Hippocampal formation (tissue), 2 donors: Measurements from ENCODE around the gene PDE6B.
A peak's percentile ranks its signal among the peaks of the same experiment; 100 is the strongest.
"Not testable (repeated sequence)": the region's sequence is repeated elsewhere in the genome, so short reads cannot be mapped to it uniquely, and the experiment has no call there.

ENCODE experiments used
- DNase-seq, 2 donors: peaks; one replicate each; lab custom pipeline; 2025; lab: John Stamatoyannopoulos, UW

Gene PDE6B

DNA sequence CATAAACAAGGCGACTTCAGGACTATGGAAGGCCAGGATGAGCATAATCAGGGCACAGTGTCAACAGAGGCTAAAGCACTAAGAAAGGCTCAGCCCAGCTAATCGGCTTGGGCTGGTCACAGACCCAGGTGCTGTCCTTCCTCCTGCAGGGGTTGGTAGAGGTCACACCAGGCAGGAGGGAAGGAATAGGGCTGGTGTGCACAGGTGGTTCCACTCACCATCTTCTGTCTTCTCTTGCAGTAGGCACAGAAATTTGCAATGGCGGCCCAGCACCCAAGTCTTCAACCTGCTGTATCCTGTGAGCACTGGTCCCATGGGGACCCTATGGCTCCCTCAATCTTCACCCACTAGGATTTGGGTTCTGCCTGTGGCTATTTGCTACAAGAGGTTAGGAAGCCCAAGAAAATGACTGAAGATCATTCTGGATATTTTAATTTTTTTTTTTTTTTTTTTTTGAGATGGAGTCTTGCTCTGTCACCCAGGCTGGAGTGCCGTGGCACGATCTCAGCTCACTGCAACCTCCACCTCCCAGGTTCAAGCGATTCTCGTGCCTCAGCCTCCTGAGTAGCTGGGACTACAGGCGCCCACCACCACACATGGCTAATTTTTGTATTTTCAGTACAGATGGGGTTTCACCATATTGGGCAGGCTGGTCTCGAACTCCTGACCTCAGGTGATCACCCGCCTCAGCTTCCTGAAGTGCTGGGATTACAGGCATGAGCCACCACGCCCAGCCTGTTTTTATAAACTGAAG lies 44.6 kb downstream of the PDE6B start:
- not testable (repeated sequence) for DNase-seq

DNA sequence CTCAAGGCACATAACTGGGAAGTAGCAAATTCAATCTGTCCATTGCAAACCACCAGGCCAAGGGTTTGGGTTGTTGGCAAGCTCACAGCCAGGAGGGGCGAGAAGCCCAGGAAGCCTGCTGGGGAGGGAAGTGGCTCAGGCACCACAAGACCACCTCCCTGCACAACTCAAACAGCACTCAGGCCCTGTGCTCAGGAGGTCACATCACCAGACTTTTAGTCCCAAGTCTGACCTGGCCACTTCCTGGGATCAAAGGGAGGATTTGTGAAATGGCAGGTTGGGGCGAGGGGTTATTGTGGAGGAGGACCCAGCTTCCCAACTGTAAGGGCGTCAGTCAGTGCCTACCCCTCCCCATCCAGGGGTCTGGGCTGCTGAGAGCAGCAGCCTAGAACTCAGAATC lies 46.4 kb downstream of the PDE6B start:
- DNase-seq = no peak

DNA sequence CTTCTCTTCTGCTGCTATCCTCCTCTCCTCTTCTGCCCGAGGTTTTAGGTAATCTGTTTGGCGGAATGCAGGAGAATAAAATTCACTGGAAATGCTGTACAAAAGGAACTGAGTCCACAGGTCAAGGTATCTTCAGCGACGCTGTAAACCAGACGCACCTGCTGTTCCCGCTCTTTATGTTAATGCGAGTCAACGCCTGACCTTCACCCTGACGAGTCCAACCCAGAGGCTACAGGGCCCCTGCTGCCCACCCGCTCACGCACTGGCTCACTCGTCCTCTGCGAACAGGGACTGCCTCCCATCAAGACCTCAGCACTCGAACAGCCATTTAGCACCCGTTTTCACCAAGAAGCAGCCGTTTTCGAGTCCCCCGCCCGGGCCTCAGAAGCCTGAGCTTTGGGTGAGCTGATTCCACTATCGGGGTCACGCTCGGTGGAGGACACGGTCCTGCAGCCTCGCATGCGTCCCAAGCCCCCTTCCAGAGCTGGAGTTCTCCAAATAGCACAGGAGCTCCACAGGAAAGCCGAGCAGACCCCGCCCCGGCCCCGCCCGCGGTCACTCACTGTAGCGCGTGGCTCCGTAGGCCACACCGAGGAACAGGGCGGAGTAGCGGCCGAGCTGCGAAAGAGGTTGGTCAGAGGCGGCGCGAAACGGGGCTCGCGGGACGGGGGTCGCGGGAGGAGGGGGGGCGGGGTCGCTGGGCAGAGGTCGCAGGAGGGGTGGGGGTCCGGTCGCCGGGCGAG lies 48.1 kb downstream of the PDE6B start:
- DNase-seq = no peak

DNA sequence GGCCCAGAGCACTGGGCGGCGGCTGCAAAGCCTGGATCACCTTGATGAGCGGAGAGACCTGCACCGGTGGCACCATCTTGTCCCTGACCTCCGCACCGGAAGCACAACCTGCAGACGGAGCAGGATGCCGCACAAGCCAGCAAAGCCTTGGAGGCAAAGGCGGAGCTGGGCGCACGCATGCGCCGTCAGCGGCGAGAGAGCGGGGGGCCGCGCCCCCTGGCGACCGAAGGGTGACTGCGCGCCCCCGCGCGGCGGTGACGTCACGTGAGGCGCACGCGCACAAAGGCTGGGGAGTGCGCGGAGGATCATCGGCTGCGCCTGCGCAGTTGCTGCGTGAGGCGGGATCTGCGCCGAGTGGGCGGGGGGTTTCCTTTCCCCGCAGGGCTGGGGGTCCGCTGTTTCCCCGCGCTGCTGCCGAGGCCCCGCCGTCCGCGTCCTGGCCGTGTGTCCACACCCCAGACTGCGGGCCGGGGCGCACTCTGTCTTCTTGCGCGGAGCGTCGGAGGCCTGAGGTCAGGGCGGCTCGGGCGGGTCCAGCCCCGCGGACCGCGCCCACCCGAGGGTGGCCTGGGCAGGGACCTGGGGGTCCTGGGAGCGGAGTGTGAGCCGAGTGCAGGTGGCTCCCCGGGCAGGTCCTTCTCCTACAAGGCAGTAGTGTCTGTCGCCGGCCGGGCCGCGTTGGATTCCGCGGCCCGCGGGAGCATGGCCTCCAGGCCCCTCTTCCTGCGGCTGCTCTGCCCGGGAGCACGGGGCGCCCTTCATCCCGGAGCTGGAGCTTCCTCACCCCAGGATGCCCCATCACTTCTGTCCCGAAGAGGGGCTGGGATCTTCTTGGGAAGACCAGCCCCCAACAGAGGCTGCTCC lies 49.0 kb downstream of the PDE6B start, which contains the start of the genes ATP5ME and MYL5:
Gene ATP5ME (minus strand): TSS at position 105 of the 864 bp plus-strand sequence. CDS start 29 bp downstream, at position 76.
Gene MYL5 (plus strand): TSS at position 371 of the 864 bp plus-strand sequence. CDS start 3,485 bp downstream, outside the sequence.
- peak; percentile 90 to 91 for DNase-seq

DNA sequence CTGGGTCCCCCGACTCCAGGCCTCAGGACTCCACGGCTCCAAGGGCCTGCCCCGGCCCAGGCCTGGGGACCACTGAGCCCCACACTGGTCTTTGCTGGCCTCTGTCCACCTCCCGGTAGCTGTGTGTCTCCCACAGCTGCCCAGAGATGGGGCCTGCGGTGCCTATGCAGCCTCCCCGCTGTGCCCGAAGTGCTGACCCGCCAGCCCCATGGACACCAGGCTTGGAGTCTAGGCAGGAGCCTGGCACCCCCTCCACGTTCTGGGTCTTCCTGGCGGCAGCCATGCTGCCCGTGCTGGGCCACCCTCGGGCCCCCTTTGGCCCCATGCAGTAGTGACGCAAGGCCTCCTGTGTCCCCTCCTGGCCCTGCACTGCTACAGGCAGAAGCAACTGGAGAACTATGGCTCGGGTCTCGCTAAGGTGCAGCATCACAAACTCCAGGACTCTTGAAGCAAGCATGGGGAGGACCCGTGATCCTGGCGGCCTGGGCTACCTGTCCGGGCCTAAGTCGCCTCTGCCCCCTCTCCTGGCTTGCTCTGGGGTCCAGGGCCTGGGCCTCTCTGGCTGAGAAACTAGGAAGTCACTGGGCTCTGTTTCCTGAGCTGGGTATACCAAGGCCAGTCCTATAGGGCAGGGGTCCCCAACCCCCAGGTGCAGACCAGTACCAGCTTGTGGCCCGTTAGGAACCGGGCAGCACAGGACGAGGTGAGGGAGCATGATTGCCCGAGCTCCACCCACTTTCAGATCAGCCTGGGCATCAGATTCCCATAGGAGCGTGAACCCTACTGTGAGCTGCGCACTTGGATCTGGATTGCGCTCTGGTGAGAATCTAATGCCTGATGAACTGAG lies 49.9 kb downstream of the PDE6B start:
- no peak for DNase-seq

DNA sequence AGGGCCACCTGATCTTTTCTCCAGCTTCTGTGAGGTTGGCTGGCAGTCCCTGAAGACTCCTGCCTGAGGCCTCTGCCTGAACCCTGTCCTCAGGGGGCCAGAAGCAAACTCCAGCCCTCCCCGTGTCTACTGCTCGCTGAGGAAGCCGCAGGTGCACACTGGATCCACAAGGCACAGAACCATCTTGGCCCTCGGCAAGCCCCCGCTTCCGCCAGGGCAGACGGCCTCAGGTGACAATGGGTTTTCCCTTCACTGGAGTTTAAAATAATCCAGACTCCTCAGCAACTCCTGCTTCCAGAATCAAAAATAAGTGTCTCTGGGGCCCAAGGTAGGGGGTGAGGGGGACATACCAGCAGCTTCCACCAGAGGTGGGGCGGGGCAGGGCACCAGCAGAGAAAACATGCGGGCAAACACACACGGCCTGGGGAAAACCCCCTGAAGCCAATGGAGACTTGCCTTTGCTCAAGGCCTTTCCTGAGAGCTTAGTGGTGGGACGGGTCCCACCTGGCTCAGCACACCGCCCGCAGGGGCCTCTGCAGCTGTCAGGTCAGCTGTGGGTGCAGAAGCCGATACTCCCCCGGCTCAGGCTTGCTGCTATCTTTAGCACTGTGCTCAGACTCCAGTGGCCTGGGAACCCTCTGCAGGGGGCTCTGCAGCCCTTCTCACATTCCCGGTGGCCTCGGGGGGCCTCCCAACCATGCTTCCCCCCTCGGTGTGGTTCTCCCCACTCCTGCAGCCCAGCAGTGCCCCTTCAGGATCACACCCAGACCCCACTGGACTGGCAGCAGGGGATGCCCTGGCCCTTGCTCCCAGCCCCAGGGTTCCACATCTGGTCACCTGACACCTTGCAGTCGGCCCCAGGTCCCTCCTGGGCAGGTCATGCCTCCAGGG lies 50.9 kb downstream of the PDE6B start:
- no peak for DNase-seq

DNA sequence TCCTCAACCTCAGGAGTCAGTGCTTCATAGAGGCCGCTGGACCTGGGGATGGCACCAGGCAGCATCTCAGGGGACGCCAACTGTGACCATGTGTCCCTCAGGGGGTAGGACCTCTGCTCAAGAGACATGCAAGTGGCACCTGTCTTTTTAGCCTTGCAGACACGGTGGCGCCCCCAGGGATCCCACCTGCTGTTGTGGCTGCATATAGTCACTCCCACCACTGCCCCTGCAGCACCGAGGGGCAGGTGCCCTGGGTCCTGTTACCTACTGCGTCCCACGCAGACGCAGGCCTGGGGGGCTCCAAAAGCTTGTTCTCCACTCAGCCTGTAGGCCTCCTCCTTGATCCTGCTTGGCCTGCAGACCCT lies 51.5 kb downstream of the PDE6B start:
- DNase-seq = no peak

DNA sequence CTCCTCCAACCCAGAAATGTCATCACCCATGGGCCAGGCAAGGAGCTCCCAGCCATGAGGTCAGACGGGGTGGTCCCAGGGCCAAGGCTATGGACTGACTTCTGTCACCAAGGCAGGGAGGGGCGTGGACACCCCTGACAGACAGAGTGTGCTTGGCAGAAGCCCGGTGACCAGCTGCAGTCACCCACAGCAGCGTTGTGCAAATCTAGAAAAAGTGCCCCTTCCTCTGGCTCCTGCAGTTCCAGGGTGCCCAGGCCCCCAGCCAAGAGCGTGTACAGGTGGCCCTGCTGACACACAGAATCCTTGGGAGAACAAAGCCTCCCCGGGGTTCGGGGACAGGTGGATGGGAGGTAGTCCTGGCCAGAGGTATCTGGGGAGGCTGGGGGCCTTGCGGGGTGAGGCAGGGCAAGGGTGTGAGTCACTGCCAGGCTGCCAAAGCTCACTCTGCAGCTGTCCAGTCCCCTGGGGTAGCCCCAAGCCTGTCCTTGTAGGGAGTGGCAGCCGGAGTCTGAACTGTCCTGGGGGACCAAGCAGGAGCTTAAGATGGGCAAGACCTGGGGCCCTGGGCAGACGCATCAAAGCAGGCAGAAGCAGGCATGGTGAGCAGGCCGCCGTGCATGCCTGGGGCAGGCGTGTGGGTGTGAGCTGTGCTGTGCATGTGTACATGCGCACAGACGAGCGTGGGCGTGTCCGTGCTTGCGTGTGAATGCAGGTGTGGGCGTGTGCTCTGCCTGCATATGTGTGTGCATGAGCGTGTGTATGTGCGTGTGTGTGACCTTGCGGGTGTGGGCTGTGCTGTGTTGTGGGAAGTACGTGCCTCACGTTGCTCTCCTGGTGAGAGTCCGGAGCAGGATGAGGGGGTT lies 52.3 kb downstream of the PDE6B start:
- DNase-seq = no peak

DNA sequence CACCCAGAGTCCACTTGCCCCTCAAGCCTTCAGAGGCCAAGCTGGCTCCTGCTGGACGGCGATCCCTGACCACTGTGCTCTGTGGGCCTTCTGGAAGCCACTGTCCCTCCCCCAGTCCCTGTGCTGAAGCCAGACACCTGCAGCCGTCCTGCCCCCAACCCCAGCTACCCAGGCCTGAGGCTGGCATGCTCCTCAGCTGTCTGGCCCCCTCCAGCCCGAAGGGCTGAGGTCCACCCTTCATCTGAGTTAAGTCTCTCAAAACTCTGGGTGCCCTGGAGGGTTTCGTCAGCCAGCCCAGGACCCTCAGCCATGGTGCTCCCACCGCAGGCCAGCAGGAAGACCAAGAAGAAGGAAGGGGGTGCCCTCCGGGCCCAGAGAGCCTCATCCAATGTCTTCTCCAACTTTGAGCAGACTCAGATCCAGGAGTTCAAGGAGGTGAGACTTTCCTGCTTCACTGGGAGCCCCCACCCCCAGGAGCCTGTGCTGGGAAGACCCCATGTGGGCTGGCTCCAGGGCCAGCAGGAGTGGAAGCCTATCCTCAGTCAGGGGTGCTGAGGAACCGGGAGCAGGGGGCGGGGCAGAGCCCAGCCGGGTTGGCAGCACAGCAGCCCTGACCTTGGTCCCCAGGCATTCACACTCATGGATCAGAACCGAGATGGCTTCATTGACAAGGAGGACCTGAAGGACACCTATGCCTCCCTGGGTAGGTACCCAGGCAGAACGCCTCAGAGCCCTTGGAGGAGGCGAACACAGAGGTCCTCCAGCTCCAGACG lies 53.1 kb downstream of the PDE6B start:
- DNase-seq = no peak

DNA sequence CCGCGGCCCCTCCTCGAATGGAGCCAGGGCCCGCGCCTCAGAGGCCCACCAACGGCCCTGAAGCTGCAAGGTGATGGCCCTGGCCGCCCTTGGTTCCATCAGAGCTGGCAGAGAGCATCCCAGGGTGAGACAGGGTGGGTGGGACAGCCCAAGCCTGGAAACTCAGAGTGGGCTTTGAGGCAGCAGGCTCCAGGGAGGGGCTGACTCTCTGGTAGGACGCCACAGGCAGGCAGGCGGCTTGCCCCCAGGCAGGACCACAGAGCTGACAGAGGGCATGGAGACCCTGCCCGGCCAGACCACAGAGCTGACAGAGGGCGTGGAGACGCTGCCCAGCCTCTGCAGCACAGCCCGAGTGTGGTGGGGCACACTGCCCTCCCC lies 53.7 kb downstream of the PDE6B start:
- no peak for DNase-seq

DNA sequence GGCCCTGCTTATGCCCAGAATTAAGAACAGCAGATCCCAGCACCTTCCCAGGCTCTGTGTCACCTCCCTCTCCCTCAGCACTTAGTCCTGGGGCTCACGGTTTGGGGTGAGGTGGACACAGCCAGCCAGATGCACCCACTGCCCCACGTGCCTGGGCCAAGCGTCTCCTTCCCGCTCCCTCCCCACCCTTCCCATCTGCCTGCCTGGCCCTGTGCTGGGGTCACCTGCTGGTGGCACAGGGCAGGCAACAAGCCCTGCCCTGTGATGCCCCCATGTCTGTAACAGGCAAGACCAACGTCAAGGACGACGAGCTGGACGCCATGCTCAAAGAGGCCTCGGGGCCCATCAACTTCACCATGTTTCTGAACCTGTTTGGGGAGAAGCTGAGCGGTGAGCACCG lies 54.3 kb downstream of the PDE6B start:
- DNase-seq = no peak

DNA sequence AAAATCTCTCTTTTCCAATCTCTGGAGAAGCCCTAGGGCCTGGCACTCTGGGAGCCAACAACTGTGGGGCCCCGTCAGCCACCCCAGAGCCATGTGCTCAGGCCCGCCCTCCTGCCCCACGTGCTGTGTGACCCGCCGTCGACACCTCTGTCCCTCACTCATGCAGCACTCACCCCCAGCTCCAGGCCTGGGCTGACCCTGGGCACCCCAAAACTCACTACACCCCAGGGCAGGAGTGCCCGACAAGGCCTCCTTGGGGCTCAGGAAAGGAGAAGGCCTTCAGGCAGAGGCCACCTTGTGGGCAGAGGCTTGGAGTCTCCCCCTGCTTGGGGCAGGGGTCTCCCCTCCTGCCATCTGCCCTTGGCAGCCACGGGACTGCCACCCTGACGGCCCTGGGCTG lies 54.7 kb downstream of the PDE6B start:
- no peak for DNase-seq

DNA sequence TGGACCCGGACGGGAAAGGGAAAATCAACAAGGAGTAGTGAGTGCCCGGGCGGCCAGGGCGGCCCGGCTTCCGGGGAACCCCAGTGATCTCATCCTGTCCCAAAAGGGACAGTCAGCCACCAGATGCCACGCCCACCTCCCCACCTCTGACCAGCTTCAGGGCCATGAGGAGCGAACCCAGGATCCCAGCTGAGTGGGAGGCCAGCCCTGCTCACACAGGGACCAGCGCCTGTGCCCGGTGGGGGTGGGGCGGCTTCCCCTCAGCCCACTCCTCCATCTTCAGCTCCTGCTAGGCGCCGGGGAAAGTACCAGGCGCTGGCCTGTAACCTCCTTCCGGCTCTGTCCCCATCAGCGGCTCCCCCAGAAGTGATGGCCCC lies 55.2 kb downstream of the PDE6B start:
- DNase-seq = no peak

DNA sequence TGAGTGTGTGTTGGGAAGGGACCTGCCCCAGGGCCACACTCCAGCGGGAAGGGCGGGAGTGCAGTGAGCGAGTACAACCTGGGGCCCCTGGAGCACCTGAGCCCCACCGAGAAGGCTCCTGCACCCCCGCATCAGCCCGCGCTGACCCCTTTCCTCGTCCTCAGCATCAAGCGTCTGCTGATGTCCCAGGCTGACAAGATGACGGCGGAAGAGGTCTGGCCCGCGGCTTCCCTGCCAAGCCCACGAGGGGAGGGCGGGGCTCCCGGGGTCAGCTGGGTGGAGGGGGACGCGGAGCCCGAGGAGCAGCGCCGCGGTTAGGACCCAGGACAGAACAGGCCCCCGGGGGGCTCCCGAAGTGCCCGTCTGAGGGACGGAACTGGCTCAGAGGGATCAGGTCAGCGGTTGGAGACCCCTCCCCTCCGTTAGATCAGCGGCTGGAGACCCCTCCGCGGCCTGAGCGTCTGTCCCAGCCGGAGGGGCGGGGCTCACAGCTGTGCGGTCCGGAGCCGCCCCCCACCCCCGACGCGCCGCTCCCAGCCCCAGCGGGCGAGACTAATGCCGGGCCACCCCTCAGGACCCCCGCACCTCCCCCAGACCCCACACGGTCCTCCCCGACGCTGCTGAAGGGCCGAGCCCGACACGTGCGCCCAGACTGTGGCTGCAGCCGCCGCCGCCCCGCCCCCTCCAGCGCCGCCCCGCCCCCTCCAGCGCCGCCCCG lies 55.7 kb downstream of the PDE6B start:
- DNase-seq = no peak

DNA sequence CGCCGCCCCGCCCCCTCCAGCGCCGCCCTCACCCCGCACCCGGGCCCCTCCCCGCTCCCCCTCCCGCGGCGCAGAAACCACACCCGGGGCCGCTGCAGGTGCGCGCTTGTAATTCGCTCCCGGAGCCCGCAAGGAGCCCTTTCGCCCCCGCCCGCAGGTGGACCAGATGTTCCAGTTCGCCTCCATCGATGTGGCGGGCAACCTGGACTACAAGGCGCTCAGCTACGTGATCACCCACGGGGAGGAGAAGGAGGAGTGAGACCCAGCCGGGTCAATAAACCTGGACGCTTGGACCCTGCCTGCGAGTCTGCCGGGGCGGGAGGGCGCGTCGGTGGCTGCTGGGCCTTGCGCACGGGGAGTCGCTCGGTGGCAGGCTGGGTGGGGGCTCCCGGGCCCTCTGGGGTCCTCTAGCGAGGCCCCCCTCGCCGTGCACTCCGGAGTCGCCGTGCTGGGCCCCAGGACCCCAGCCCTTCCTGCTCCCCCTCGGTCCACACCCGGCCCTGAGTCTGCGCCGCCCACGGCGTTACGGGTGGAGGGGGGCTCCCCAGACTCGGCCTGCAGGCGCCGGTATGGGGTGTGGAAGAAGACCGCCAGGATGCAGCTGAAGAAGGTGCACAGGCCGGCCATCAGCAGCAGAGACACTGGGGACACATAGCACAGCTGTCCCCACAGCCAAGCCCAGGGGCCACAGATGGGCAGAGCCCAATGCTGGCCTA lies 56.5 kb downstream of the PDE6B start:
- DNase-seq = no peak

DNA sequence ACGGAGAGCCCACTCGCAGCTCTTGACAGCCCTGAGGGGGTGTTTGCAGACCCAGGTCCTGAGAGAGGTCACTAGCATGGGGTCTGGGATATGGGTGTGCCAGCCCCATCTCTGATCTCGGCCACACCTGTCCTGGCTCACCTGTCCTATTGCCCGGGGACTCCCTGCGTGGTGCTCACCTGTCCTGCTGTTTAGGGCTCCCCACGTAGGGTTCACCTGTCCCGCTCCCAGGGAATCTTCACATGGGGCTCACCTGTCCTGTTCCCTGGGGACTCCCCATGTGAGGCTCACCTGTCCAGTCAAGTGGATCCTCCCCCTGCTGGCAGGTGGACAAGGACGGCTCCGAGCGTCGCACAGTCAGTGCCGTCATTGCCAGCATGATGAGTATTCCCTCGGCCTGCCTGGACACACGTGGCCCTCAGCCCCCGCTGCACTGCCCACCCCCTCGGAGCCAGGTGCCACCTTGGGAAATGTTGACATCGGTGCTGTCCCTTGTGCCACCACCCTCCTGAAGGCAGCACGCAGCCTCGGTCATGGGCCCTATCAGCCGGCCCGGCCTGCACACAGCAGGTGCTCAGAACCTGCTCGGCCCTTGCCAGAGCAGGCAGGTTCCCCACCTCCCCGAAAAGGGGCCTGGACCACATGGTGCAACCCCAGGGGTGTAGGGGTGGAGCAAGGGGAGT lies 57.3 kb downstream of the PDE6B start:
- no peak for DNase-seq
